ENCODE data around the gene ZNF738. TPM values are rescaled to one million over a fixed set of nuclear protein-coding genes. Genes with fewer than 3 reads are reported as not detected.

The ZNF738 gene
- total RNA-seq = 2.3 and 5.5 TPM in 2 replicates

GRCh38 chr19:21358768-21359451, at the start of gene ZNF738:
ZNF738 (plus strand) TSS chr19:21359000; CDS start chr19:21359141, 141 bp downstream.

GRCh38 chr19:21328885-21329605, 29.8 kb upstream of the ZNF738 start, which contains the start of gene ZNF708:
ZNF708 (minus strand) TSS chr19:21329410; CDS start chr19:21329212, 198 bp downstream.

GRCh38 chr19:21396893-21397572, 38.2 kb downstream of the ZNF738 start, which contains the start of gene ZNF493:
ZNF493 (plus strand) TSS chr19:21397133; CDS start chr19:21397238, 105 bp downstream.

Other genes with a start within 250 kb of the ZNF738 start
- gene ZNF431, start 217.0 kb upstream of the ZNF738 start, total RNA-seq = 4.7 and 4.8 TPM in 2 replicates
- gene ZNF708, start 29.6 kb upstream of the ZNF738 start, total RNA-seq = 8.2 and 10.5 TPM in 2 replicates
- gene ZNF493, start 38.1 kb downstream of the ZNF738 start, total RNA-seq = 8.1 and 19.9 TPM in 2 replicates
- gene ZNF429, start 146.6 kb downstream of the ZNF738 start, total RNA-seq = 1.4 and 3.4 TPM in 2 replicates

All from dermis lymphatic vessel endothelial cell (primary cell).